CD14-positive monocyte (primary cell): ENCODE data around the gene ZNF423. TPM values are rescaled to one million over a fixed set of nuclear protein-coding genes. Genes with fewer than 3 reads are reported as not detected.

Experiments used
- DNase-seq, 3 donors: peaks; one replicate each; pipeline ENCODE4 v3.0.0-alpha.2; 2011 to 2022
- H2AFZ ChIP-seq: 2 replicates; pipeline ENCODE4 v1.6.0; 2012; ENCODE audit warnings: mild to moderate bottlenecking, low read depth, low read length, inconsistent platforms; ENCODE audit not compliant: insufficient read depth, poor library complexity, severe bottlenecking
- H3K27ac ChIP-seq, 2 donors: 1 replicate in 1 of 2; 2 replicates in 1 of 2; pipeline ENCODE4 v1.5.1; 2012 to 2013; ENCODE audit warnings: low read length in 2 of 2, control low read depth in 1 of 2, inconsistent platforms in 1 of 2, low read depth in 1 of 2, mild to moderate bottlenecking in 1 of 2
- H3K27me3 ChIP-seq, 2 donors: one replicate each; pipeline versions ENCODE4 v1.6.0 to v1.6.1; 2011 to 2013; ENCODE audit warnings: low read length in 2 of 2; ENCODE audit not compliant: control insufficient read depth in 2 of 2, insufficient read depth in 2 of 2
- H3K36me3 ChIP-seq, 2 donors: replicated peaks in 1 of 2; 1 replicate in 1 of 2; 2 replicates in 1 of 2; pipeline versions ENCODE4 v1.5.1 to v1.6.1; 2012 to 2013; ENCODE audit warnings: low read length in 2 of 2, control low read depth in 1 of 2, inconsistent platforms in 1 of 2, mild to moderate bottlenecking in 1 of 2; ENCODE audit not compliant: insufficient read depth in 2 of 2, control insufficient read depth in 1 of 2
- H3K4me1 ChIP-seq, 2 donors: 1 replicate in 1 of 2; 2 replicates in 1 of 2; pipeline versions ENCODE4 v1.5.1 to v1.6.1; 2012 to 2013; ENCODE audit warnings: low read length in 2 of 2, control low read depth in 1 of 2, inconsistent platforms in 1 of 2, mild to moderate bottlenecking in 1 of 2, moderate library complexity in 1 of 2; ENCODE audit not compliant: insufficient read depth in 2 of 2, control insufficient read depth in 1 of 2
- H3K4me2 ChIP-seq: replicated peaks from 2 replicates; pipeline ENCODE3; 2012; ENCODE audit warnings: low read length, moderate library complexity, mild to moderate bottlenecking; ENCODE audit not compliant: poor library complexity, severe bottlenecking; ENCODE audit errors: extremely low read depth
- H3K4me3 ChIP-seq, 3 experiments: fragments of 200-600 bp in 1 of 3; sonication (generic) in 1 of 3; replicated peaks in 1 of 3; 1 replicate in 2 of 3; 2 replicates in 1 of 3; pipeline ENCODE4 v1.5.1; 2011 to 2013; ENCODE audit warnings: low read length in 3 of 3, mild to moderate bottlenecking in 3 of 3, control low read depth in 2 of 3, low read depth in 2 of 3, inconsistent platforms in 1 of 3, moderate library complexity in 1 of 3
- H3K79me2 ChIP-seq: 2 replicates; pipeline ENCODE4 v1.6.0; 2012; ENCODE audit warnings: mild to moderate bottlenecking, control low read depth, inconsistent platforms, low read length, moderate library complexity; ENCODE audit not compliant: insufficient read depth
- H3K9ac ChIP-seq: 2 replicates; pipeline ENCODE4 v1.6.0; 2017; ENCODE audit warnings: low read length, mild to moderate bottlenecking; ENCODE audit not compliant: insufficient read depth, poor library complexity, severe bottlenecking
- H3K9me3 ChIP-seq, 2 donors: replicated peaks in 1 of 2; 1 replicate in 1 of 2; 2 replicates in 1 of 2; pipeline versions ENCODE4 v1.5.1 to v1.6.1; 2012 to 2013; ENCODE audit warnings: low read length in 2 of 2, control low read depth in 1 of 2; ENCODE audit not compliant: control insufficient read depth in 1 of 2, insufficient read depth in 1 of 2
- H4K20me1 ChIP-seq: 2 replicates; pipeline ENCODE4 v1.6.0; 2012; ENCODE audit warnings: mild to moderate bottlenecking, low read length, control low read depth, moderate library complexity; ENCODE audit not compliant: insufficient read depth
- H3K27ac Mint-ChIP-seq, 7 donors: one replicate each; pipeline ENCODE4 v1.8.0; 2020; ENCODE audit warnings: mild to moderate bottlenecking in 7 of 7, mixed read lengths in 7 of 7, moderate library complexity in 6 of 7, inconsistent platforms in 2 of 7
- H3K27me3 Mint-ChIP-seq, 3 donors: one replicate each; pipeline ENCODE4 v1.8.0; 2021 to 2022; ENCODE audit warnings: low read depth in 3 of 3, mild to moderate bottlenecking in 3 of 3, mixed read lengths in 3 of 3, moderate library complexity in 3 of 3, inconsistent platforms in 1 of 3
- H3K36me3 Mint-ChIP-seq, 2 donors: one replicate each; pipeline ENCODE4 v1.8.0; 2020; ENCODE audit warnings: mixed read lengths in 2 of 2, inconsistent platforms in 1 of 2, mild to moderate bottlenecking in 1 of 2
- H3K4me1 Mint-ChIP-seq: one replicate; pipeline ENCODE4 v1.8.0; 2020; ENCODE audit warnings: mild to moderate bottlenecking, mixed read lengths
- H3K4me3 Mint-ChIP-seq, 2 donors: one replicate each; pipeline ENCODE4 v1.8.0; 2020; ENCODE audit warnings: mild to moderate bottlenecking in 2 of 2, mixed read lengths in 2 of 2, moderate library complexity in 1 of 2
- H3K9me3 Mint-ChIP-seq, 7 donors: one replicate each; pipeline ENCODE4 v1.8.0; 2020 to 2022; ENCODE audit warnings: mixed read lengths in 7 of 7, mild to moderate bottlenecking in 6 of 7, moderate library complexity in 6 of 7, inconsistent platforms in 2 of 7
- WGBS: methylation state at CpG from one replicate; pipeline ENCODE4 v1.1.5; 2013; ENCODE audit warnings: missing lambda C conversion rate; ENCODE audit not compliant: insufficient coverage; 5-methylcytosine and 5-hydroxymethylcytosine counted together
- intact Hi-C, 2 donors: fragments of 100-400 bp; cut with micrococcal nuclease; formaldehyde crosslinking; loops; one replicate each; pipeline versions ENCODE4 v1.15.0 to v1.15.1; 2023
- polyA plus RNA-seq, 3 donors: library from polyadenylated mRNA; depleted of rRNA in 1 of 3; unstranded in 2 of 3; stranded (reverse) in 1 of 3; fragments of 300-500 nt in 2 of 3; fragments of >200 nt in 1 of 3; fragmentation: Illumina TruSeq in 2 of 3; gene quantifications; 1 replicate in 2 of 3; 2 replicates in 1 of 3; pipeline ENCODE4 v1.2.3, GENCODE V29; 2012 to 2021
- TF ChIP-seq, protein P1 (sequence below): fragments of 200-600 bp; IDR thresholded peaks from one replicate; pipeline ENCODE4 v1.8.0; 2022; ENCODE audit warnings: antibody characterized with exemption, mild to moderate bottlenecking

ZNF423 gene
- polyA plus RNA-seq, 3 donors: not detected

DNA sequence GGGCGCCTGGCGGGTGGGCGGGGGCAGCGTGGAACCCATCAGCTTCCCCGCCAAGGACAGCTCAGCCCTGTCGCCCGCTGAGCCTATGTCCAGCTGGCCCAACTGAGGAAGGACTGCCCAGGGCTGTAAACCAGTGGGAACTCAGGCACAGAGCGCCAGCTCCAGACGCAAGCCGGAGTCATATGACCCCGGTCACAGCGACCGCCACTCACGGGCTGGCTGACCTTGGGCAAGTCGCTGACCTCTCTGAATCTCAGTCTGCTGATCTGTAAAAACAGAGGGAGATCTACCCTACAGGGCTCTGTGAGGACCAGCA lies 312.3 kb downstream of the ZNF423 start:
- Histone ChIP-seq H3K4me1 (no peaks in the 10 kb centered on the region), H3K4me2 (no peak overlapping the region), H3K9me3 (peaks cover 0 to 10% of the 10 kb centered on the region in 2 donors), H3K9ac (no peak overlapping the region), H2AFZ (no peak overlapping the region), H3K36me3 (no peaks in the 10 kb centered on the region), H3K27me3 (no peaks in the 10 kb centered on the region), H4K20me1 (no peaks in the 10 kb centered on the region), H3K4me3 (no peak overlapping the region), H3K27ac (no peak overlapping the region), H3K79me2 (no peaks in the 10 kb centered on the region)
- intact Hi-C loops: no loop called here
- WGBS: 98% methylated on average over 12 of the region's 15 CpGs
- Mint-ChIP-seq H3K36me3 (no peaks in the 10 kb centered on the region), H3K4me3 (no peak overlapping the region), H3K4me1 (no peaks in the 10 kb centered on the region), H3K27me3 (peaks cover 2 to 4% (median 2%) of the 10 kb centered on the region in 3 donors), H3K9me3 (peaks cover 2 to 8% (median 5%) of the 10 kb centered on the region in 7 donors), H3K27ac (no peak overlapping the region)
- TF ChIP-seq, protein P1, sequence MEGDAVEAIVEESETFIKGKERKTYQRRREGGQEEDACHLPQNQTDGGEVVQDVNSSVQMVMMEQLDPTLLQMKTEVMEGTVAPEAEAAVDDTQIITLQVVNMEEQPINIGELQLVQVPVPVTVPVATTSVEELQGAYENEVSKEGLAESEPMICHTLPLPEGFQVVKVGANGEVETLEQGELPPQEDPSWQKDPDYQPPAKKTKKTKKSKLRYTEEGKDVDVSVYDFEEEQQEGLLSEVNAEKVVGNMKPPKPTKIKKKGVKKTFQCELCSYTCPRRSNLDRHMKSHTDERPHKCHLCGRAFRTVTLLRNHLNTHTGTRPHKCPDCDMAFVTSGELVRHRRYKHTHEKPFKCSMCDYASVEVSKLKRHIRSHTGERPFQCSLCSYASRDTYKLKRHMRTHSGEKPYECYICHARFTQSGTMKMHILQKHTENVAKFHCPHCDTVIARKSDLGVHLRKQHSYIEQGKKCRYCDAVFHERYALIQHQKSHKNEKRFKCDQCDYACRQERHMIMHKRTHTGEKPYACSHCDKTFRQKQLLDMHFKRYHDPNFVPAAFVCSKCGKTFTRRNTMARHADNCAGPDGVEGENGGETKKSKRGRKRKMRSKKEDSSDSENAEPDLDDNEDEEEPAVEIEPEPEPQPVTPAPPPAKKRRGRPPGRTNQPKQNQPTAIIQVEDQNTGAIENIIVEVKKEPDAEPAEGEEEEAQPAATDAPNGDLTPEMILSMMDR: no peak
- DNase-seq: no peak

DNA sequence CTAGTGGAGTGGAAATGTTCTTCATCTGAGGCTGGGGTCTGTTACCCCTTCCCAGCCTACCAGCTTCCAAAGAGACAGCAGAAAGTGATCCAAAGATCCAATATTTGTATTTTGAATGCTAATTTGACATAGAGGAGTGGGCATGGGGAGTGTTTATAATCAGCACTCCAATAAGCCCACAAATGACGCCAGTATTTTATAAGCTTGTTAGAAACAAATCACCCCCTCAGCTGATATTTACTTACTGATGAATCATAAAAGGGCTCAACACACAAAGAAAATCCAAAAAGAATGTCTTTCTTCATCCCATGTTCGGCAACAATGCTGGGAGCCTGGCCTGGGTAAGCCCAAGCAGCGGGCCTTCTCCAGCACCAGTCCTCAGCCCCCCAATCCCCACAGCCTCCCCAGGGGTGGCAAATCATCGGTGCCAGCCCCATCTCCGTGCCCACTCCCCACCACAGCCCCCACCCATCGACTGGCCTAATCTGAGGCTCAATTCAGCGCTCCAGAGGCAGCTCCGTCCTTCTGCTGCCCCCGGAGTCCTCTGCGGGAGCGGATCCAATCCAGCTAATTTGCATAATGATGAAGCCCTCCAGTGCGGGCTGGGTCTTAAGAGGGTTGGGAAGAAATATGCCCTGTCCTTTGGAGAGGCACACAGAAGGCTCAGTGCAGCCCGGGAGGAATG lies 312.8 kb downstream of the ZNF423 start:
- WGBS: 93% methylated on average over 10 of the region's 13 CpGs
- Histone ChIP-seq H4K20me1 (no peaks in the 10 kb centered on the region), H3K27ac (no peak overlapping the region), H3K27me3 (no peaks in the 10 kb centered on the region), H3K9ac (no peak overlapping the region), H3K9me3 (peaks cover 0 to 10% of the 10 kb centered on the region in 2 donors), H3K4me1 (no peaks in the 10 kb centered on the region), H3K36me3 (no peaks in the 10 kb centered on the region), H3K4me2 (no peak overlapping the region), H2AFZ (no peak overlapping the region), H3K4me3 (no peak overlapping the region), H3K79me2 (no peaks in the 10 kb centered on the region)
- TF ChIP-seq, protein P1: no peak
- H3K4me3 Mint-ChIP-seq: no peak overlapping the region
- intact Hi-C loops: no loop called here
- H3K27me3 Mint-ChIP-seq: peaks cover 2 to 7% (median 2%) of the 10 kb centered on the region in 3 donors
- H3K36me3 Mint-ChIP-seq: no peaks in the 10 kb centered on the region
- no peak overlapping the region for H3K27ac Mint-ChIP-seq
- no peak for DNase-seq
- no peaks in the 10 kb centered on the region for H3K4me1 Mint-ChIP-seq
- peaks cover 2 to 8% (median 5%) of the 10 kb centered on the region in 7 donors for H3K9me3 Mint-ChIP-seq
